SU-DHL-6 (cell line): Measurements from ENCODE around the gene TNNC1.

Experiments
- CTCF ChIP-seq: fragments of 200-600 bp; sonication (generic); IDR thresholded peaks from one replicate; pipeline ENCODE4 v1.5.1; 2017; ENCODE audit warnings: antibody characterized with exemption, mild to moderate bottlenecking, low read length, moderate library complexity; ENCODE audit not compliant: insufficient read depth, poor library complexity, severe bottlenecking
- EZH2phosphoT487 ChIP-seq: fragments of 200-600 bp; sonication (generic), shearing (Covaris generic); conservative IDR thresholded peaks from 2 replicates; pipeline ENCODE4 v1.6.1; 2018; ENCODE audit warnings: mild to moderate bottlenecking, antibody characterized with exemption, low read length, moderate library complexity, mixed read lengths

- TF ChIP-seq CTCF (no peak), EZH2phosphoT487 (no peak)
These were observed 3.0 kb upstream of the TNNC1 start for GRCh38 chr3:52456800-52457183.
